ENCODE measurements around the gene DBN1.

- TF ChIP-seq EZH2phosphoT487 (IDR thresholded peaks at IDR 0.05; ENCODE audit: insufficient read depth, low read depth) (no peak), EZH2 (IDR thresholded peaks at IDR 0.05; ENCODE audit: insufficient read depth, poor library complexity, severe bottlenecking) (no peak)
Observed at GRCh38 chr5:177450667-177451424, 22.6 kb downstream of the DBN1 start.

Measured in GM23248 (cell line).